Astrocyte (in vitro differentiated cells and primary cell): Measurements from ENCODE around the gene USP34. TPM values are rescaled to one million over a fixed set of nuclear protein-coding genes. Genes with fewer than 3 reads are reported as not detected.

Source experiments
- DNase-seq: peaks from one replicate; pipeline ENCODE4 v3.0.0-alpha.2; 2010; ENCODE audit warnings: low read depth
- FAIRE-seq: peaks from 2 replicates; lab custom pipeline; 2011; peaks lifted over from hg19 to GRCh38; lab: Jason Lieb, UNC
- H2AFZ ChIP-seq: 2 replicates; pipeline ENCODE4 v1.6.0; 2012; ENCODE audit warnings: low read depth, low read length, inconsistent platforms
- H3K27ac ChIP-seq: 2 replicates; pipeline ENCODE4 v1.5.1; 2011; ENCODE audit warnings: low read depth, low read length, inconsistent platforms
- H3K27me3 ChIP-seq: 2 replicates; pipeline ENCODE4 v1.6.0; 2011; ENCODE audit warnings: low read length, inconsistent platforms; ENCODE audit not compliant: insufficient read depth
- H3K36me3 ChIP-seq: 2 replicates; pipeline ENCODE4 v1.5.1; 2011; ENCODE audit warnings: low read length, inconsistent platforms; ENCODE audit not compliant: insufficient read depth
- H3K4me1 ChIP-seq: 2 replicates; pipeline ENCODE4 v1.5.1; 2011; ENCODE audit warnings: low read length, inconsistent platforms; ENCODE audit not compliant: insufficient read depth
- H3K4me2 ChIP-seq: 2 replicates; pipeline ENCODE4 v1.6.0; 2012; ENCODE audit warnings: low read length, inconsistent platforms
- H3K4me3 ChIP-seq: 2 replicates; pipeline ENCODE4 v1.5.1; 2011; ENCODE audit warnings: low read depth, mild to moderate bottlenecking, low read length, inconsistent platforms; ENCODE audit not compliant: insufficient read depth
- H3K79me2 ChIP-seq: 2 replicates; pipeline ENCODE4 v1.6.0; 2012; ENCODE audit warnings: mild to moderate bottlenecking, low read length, inconsistent platforms; ENCODE audit not compliant: insufficient read depth
- H3K9ac ChIP-seq: 2 replicates; pipeline ENCODE4 v1.6.0; 2012; ENCODE audit warnings: mild to moderate bottlenecking, low read length, inconsistent platforms
- H3K9me3 ChIP-seq: 2 replicates; pipeline ENCODE4 v1.5.1; 2012; ENCODE audit warnings: low read depth, mild to moderate bottlenecking, low read length, inconsistent platforms; ENCODE audit not compliant: insufficient read depth
- H4K20me1 ChIP-seq: 2 replicates; pipeline ENCODE4 v1.6.0; 2012; ENCODE audit warnings: low read length, inconsistent platforms; ENCODE audit not compliant: insufficient read depth
- H3K27ac Mint-ChIP-seq: one replicate; pipeline ENCODE4 v1.8.0; 2021; ENCODE audit warnings: mild to moderate bottlenecking, mixed read lengths; ENCODE audit not compliant: unreplicated experiment
- H3K27me3 Mint-ChIP-seq: one replicate; pipeline ENCODE4 v1.8.0; 2021; ENCODE audit warnings: low read depth, mixed read lengths; ENCODE audit not compliant: unreplicated experiment
- H3K36me3 Mint-ChIP-seq: one replicate; pipeline ENCODE4 v1.8.0; 2021; ENCODE audit warnings: low read depth, mixed read lengths; ENCODE audit not compliant: unreplicated experiment
- H3K4me1 Mint-ChIP-seq: one replicate; pipeline ENCODE4 v1.8.0; 2021; ENCODE audit warnings: low read depth, mixed read lengths; ENCODE audit not compliant: unreplicated experiment
- H3K4me3 Mint-ChIP-seq: one replicate; pipeline ENCODE4 v1.8.0; 2021; ENCODE audit warnings: mild to moderate bottlenecking, moderate library complexity, mixed read lengths; ENCODE audit not compliant: unreplicated experiment
- H3K9me3 Mint-ChIP-seq: one replicate; pipeline ENCODE4 v1.8.0; 2021; ENCODE audit warnings: mild to moderate bottlenecking, mixed read lengths; ENCODE audit not compliant: unreplicated experiment
- CTCF ChIP-seq: IDR thresholded peaks from 2 replicates; pipeline ENCODE4 v1.5.1; 2011; ENCODE audit warnings: low read depth, mild to moderate bottlenecking, inconsistent platforms, low read length, moderate library complexity; ENCODE audit not compliant: insufficient read depth
- EZH2 ChIP-seq: IDR thresholded peaks from 2 replicates; pipeline ENCODE4 v1.6.1; 2012; ENCODE audit warnings: mild to moderate bottlenecking, low read length, inconsistent platforms; ENCODE audit not compliant: insufficient read depth
- total RNA-seq: library from RNA; stranded (reverse); gene quantifications from 2 replicates; pipeline ENCODE4 v1.2.1, GENCODE V29; 2021

The USP34 gene
- total RNA-seq, 1 donor from 2014 or later: 99.9 TPM

GRCh38 chr2:61354543-61355197, 116.2 kb downstream of the USP34 start:
- Mint-ChIP-seq H3K9me3 (no peaks in the 10 kb centered on the region), H3K36me3 (peaks cover 8% of the 10 kb centered on the region), H3K4me1 (peaks cover 16% of the 10 kb centered on the region), H3K27ac (peak overlapping the region; percentile 12), H3K27me3 (no peaks in the 10 kb centered on the region), H3K4me3 (no peak overlapping the region)
- no peaks in the 10 kb centered on the region for H3K4me1 ChIP-seq
- peaks cover 62% of the 10 kb centered on the region for H3K79me2 ChIP-seq
- H3K4me2 ChIP-seq: no peak overlapping the region
- H3K4me3 ChIP-seq: no peak overlapping the region
- H3K27ac ChIP-seq: no peak overlapping the region
- H4K20me1 ChIP-seq: peaks cover 33% of the 10 kb centered on the region
- no peaks in the 10 kb centered on the region for H3K27me3 ChIP-seq
- TF ChIP-seq CTCF (no peak), EZH2 (no peak)
- H3K9me3 ChIP-seq: no peaks in the 10 kb centered on the region
- DNase-seq (no peak), FAIRE-seq (no peak)
- H2AFZ ChIP-seq: no peak overlapping the region
- no peak overlapping the region for H3K9ac ChIP-seq
- H3K36me3 ChIP-seq: no peaks in the 10 kb centered on the region

GRCh38 chr2:61353909-61354308, 117.0 kb downstream of the USP34 start:
- H3K4me1 ChIP-seq: no peaks in the 10 kb centered on the region
- H3K9me3 Mint-ChIP-seq: no peaks in the 10 kb centered on the region
- no peaks in the 10 kb centered on the region for H3K27me3 Mint-ChIP-seq
- no peak overlapping the region for H3K27ac ChIP-seq
- H2AFZ ChIP-seq: no peak overlapping the region
- no peak overlapping the region for H3K4me3 Mint-ChIP-seq
- no peak overlapping the region for H3K27ac Mint-ChIP-seq
- H3K4me3 ChIP-seq: no peak overlapping the region
- peaks cover 30% of the 10 kb centered on the region for H4K20me1 ChIP-seq
- TF ChIP-seq EZH2 (no peak), CTCF (no peak)
- no peaks in the 10 kb centered on the region for H3K9me3 ChIP-seq
- no peak for FAIRE-seq
- no peak overlapping the region for H3K4me2 ChIP-seq
- peaks cover 16% of the 10 kb centered on the region for H3K4me1 Mint-ChIP-seq
- no peaks in the 10 kb centered on the region for H3K27me3 ChIP-seq
- H3K9ac ChIP-seq: no peak overlapping the region
- peaks cover 54% of the 10 kb centered on the region for H3K79me2 ChIP-seq
- DNase-seq: no peak
- H3K36me3 Mint-ChIP-seq: peaks cover 8% of the 10 kb centered on the region
- peaks cover 4% of the 10 kb centered on the region for H3K36me3 ChIP-seq

- Histone ChIP-seq H3K9me3 (no peaks in the 10 kb centered on the region), H4K20me1 (peaks cover 12% of the 10 kb centered on the region), H3K9ac (no peak overlapping the region), H3K4me2 (no peak overlapping the region), H3K36me3 (peaks cover 13% of the 10 kb centered on the region), H3K27me3 (no peaks in the 10 kb centered on the region), H3K4me1 (no peaks in the 10 kb centered on the region), H3K4me3 (no peak overlapping the region), H2AFZ (no peak overlapping the region), H3K27ac (no peak overlapping the region), H3K79me2 (peaks cover 35% of the 10 kb centered on the region)
- Mint-ChIP-seq H3K27ac (no peak overlapping the region), H3K4me3 (no peak overlapping the region), H3K36me3 (peaks cover 14% of the 10 kb centered on the region), H3K4me1 (peaks cover 7% of the 10 kb centered on the region), H3K9me3 (no peaks in the 10 kb centered on the region), H3K27me3 (no peaks in the 10 kb centered on the region)
- no peak for DNase-seq
- no peak for TF ChIP-seq EZH2
- TF ChIP-seq CTCF: no peak
- no peak for FAIRE-seq
Observed at GRCh38 chr2:61350777-61351176, 120.1 kb downstream of the USP34 start.
